Measurements from ENCODE around the gene KRT6A.

DNA sequence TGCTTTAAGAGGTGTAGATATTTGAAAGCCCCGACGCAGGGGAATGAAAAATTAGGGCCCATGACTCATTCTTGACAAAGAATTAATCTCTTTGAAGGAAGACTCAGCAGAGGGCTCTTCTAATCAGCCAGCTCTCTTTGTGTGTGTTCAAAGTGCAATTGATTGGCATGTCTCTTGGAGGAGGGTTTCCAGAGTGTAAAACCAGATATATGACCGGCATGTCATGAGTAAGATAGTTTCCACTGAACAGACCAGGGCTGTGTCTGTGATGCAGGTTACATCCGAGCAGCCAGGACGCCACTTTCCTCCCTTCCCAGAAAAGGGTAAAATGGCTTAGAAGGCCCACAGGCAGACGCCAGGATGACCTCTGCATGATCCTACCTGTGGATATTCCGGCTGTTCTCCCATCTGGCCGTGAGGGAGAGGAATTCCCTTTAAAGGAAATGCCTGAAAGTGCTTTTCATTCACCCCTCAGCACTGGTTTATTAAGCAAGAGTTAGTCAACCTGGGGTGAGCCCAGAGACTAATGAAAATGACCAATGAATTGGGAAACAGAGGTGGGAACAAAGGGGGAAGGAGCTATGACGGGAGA, 51.6 kb downstream of the KRT6A start:
- TF ChIP-seq, protein P1, sequence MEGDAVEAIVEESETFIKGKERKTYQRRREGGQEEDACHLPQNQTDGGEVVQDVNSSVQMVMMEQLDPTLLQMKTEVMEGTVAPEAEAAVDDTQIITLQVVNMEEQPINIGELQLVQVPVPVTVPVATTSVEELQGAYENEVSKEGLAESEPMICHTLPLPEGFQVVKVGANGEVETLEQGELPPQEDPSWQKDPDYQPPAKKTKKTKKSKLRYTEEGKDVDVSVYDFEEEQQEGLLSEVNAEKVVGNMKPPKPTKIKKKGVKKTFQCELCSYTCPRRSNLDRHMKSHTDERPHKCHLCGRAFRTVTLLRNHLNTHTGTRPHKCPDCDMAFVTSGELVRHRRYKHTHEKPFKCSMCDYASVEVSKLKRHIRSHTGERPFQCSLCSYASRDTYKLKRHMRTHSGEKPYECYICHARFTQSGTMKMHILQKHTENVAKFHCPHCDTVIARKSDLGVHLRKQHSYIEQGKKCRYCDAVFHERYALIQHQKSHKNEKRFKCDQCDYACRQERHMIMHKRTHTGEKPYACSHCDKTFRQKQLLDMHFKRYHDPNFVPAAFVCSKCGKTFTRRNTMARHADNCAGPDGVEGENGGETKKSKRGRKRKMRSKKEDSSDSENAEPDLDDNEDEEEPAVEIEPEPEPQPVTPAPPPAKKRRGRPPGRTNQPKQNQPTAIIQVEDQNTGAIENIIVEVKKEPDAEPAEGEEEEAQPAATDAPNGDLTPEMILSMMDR (IDR thresholded peaks at IDR 0.05) = no peak
- TF ChIP-seq POLR2AphosphoS5 (IDR thresholded peaks at IDR 0.05) (no peak), POLR2A (IDR thresholded peaks at IDR 0.05) (no peak)

All from stomach (tissue), 4 donors.